Fibroblast of mammary gland (primary cell): ENCODE data around the gene BNIP5.
"Not testable (repeated sequence)": the region's sequence is repeated elsewhere in the genome, so short reads cannot be mapped to it uniquely, and the experiment has no call there.

Experiments
- DNase-seq: peaks from one replicate; pipeline ENCODE4 v3.0.0-alpha.2; 2010; ENCODE audit warnings: low read depth
- H3K4me3 ChIP-seq: 2 replicates; pipeline ENCODE4 v1.5.1; 2011; ENCODE audit warnings: low read depth, mild to moderate bottlenecking, low read length, moderate library complexity; ENCODE audit not compliant: control insufficient read depth
- TF ChIP-seq, protein P1 (sequence below): conservative IDR thresholded peaks from 2 replicates; pipeline ENCODE4 v1.5.1; 2011; ENCODE audit warnings: low read depth, low read length, inconsistent platforms; ENCODE audit not compliant: control insufficient read depth, insufficient read depth

BNIP5 gene

GRCh38 chr6:36345681-36346466 lies 9.2 kb upstream of the BNIP5 start:
- TF ChIP-seq, protein P1, sequence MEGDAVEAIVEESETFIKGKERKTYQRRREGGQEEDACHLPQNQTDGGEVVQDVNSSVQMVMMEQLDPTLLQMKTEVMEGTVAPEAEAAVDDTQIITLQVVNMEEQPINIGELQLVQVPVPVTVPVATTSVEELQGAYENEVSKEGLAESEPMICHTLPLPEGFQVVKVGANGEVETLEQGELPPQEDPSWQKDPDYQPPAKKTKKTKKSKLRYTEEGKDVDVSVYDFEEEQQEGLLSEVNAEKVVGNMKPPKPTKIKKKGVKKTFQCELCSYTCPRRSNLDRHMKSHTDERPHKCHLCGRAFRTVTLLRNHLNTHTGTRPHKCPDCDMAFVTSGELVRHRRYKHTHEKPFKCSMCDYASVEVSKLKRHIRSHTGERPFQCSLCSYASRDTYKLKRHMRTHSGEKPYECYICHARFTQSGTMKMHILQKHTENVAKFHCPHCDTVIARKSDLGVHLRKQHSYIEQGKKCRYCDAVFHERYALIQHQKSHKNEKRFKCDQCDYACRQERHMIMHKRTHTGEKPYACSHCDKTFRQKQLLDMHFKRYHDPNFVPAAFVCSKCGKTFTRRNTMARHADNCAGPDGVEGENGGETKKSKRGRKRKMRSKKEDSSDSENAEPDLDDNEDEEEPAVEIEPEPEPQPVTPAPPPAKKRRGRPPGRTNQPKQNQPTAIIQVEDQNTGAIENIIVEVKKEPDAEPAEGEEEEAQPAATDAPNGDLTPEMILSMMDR = no peak
- DNase-seq = no peak
- H3K4me3 ChIP-seq = no peak overlapping the region

- H3K4me3 ChIP-seq = no peak overlapping the region
- TF ChIP-seq, protein P1 = no peak
- no peak for DNase-seq
Measured at GRCh38 chr6:36343109-36343680, 6.5 kb upstream of the BNIP5 start.

DNA sequence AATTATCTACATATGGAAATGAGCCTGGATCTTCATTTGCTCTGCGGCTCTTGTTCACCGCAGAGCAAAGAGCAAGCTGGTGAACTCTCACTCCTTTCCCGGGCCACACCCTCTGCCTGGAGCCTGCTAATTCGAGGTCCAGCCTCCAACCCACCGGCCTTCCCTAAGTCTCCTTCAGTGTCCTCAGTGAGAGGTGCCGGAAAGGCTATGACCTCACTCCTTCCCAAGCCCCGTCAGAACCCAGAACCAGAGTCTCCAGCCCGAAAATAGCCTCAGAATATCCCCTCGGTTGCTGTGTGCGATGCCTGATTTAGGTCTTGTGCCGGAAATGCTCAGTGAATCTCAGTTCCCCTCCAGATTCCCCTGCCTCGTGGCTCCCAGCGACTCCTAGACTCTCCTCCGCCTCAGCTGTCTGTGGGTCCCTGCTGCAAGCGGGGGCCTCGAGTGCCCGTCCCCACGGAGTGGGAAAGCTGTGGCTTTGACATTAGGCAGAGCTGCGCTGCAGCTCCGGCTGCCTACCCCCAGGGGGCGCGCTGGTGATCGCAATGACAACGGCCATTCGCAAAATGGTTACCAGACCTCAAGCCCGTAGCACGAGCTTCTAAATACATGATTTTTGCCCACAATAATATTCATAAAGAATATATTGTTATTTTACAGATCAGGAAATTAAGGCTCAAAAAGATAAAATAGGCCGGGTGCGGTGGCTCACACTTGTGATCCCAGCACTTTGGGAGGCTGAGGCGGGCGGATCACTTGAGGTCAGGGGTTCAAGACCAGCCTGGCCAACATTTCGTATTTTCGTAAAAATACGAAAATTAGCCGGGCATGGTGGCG lies 4.1 kb upstream of the BNIP5 start:
- H3K4me3 ChIP-seq = no peak overlapping the region
- peak; percentile 56 for DNase-seq
- TF ChIP-seq, protein P1 = peak; percentile 93

DNA sequence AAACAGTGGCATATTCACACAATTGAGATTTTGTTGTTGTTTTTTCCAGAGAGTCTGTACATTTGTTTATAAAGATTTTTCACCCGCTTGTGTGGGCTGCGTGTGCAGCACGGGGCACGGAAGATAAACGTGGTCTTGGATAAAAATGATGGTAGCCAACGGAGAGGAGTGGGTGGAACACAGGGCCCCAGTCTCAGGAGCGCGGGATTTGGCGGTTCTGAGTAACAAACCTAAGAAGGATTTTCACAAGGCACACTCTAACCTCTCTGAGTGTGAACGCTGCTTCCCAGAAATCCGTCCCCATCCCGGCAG lies 3.6 kb upstream of the BNIP5 start:
- H3K4me3 ChIP-seq = no peak overlapping the region
- TF ChIP-seq, protein P1 = no peak
- no peak for DNase-seq

DNA sequence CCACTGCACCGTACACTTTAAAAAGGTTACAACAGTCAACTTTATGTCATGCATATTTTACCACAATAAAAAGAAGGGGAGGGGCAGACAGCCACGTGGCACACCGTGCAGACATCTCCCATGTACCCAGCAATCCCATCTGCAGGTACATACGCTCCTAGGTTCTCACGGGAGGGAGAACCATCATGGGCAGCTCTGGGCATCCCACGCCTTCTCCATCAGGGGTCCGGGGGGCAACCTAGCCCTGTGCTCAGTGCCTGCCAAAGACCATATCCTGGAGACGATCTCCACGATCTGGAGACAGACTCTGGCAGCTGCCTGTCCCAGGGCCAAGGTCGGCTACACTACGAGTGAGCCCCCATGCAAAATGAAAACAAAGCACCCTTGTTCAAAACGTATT lies 2.5 kb upstream of the BNIP5 start:
- DNase-seq = no peak
- TF ChIP-seq, protein P1 = no peak
- H3K4me3 ChIP-seq = no peak overlapping the region

DNA sequence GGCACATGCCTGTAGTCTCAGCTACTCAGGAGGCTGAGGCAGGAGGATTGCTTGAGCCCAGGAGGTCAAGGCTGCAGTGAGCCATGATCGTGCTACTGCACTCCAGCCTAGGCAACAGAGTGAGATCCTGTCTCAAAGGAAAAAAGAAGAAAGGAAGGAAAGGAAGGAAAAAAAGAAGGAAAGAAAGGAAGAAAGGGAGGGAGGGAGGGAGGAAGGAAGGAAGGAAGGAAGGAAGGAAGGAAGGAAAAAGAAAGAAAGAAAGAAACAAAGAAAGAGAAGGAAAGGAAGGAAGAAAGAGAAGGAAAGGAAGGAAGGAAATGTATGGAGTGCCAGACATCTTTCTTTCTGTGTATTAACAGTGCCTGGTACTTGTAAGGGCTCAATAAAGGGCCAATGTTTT lies 1.5 kb upstream of the BNIP5 start:
- H3K4me3 ChIP-seq = not testable (repeated sequence)

GRCh38 chr6:36337814-36338213 lies 1.1 kb upstream of the BNIP5 start:
- TF ChIP-seq, protein P1 = no peak
- no peak overlapping the region for H3K4me3 ChIP-seq
- DNase-seq = no peak

More for the DNA sequence above, 1.5 kb upstream of the BNIP5 start:
- DNase-seq = not testable (repeated sequence)
